Gastrocnemius medialis (tissue), 4 donors: ENCODE data around the gene RAB20. TPM values are rescaled to one million over a fixed set of nuclear protein-coding genes. Genes with fewer than 3 reads are reported as not detected.
"Not testable (repeated sequence)": the region's sequence is repeated elsewhere in the genome, so short reads cannot be mapped to it uniquely, and the experiment has no call there.

ENCODE experiments used
- ATAC-seq, 2 donors: fragments of 150-250 bp; one replicate each; pipeline ENCODE4 v1.9.1; 2016
- DNase-seq, 2 donors: peaks; one replicate each; pipeline ENCODE4 v3.0.0-alpha.2; 2019
- H3K27ac ChIP-seq, 4 donors: fragments of 200-600 bp; sonication (generic); 1 replicate in 1 of 4; 2 replicates in 3 of 4; pipeline ENCODE4 v1.5.1; 2016 to 2018; ENCODE audit warnings: mild to moderate bottlenecking in 2 of 4, moderate library complexity in 1 of 4
- H3K27me3 ChIP-seq, 3 donors: fragments of 200-600 bp; sonication (generic) in 2 of 3; 1 replicate in 1 of 3; 2 replicates in 2 of 3; pipeline versions ENCODE4 v1.5.1 to v1.6.0; 2016 to 2019; ENCODE audit warnings: mild to moderate bottlenecking in 1 of 3, moderate library complexity in 1 of 3
- H3K36me3 ChIP-seq, 2 donors: fragments of 200-600 bp; sonication (generic) in 1 of 2; one replicate each; pipeline ENCODE4 v1.5.1; 2017 to 2018
- H3K4me1 ChIP-seq, 2 donors: fragments of 200-600 bp; sonication (generic) in 1 of 2; one replicate each; pipeline ENCODE4 v1.5.1; 2016 to 2017; ENCODE audit warnings: mild to moderate bottlenecking in 2 of 2
- H3K4me3 ChIP-seq, 4 donors: fragments of 200-600 bp; sonication (generic) in 3 of 4; 1 replicate in 1 of 4; 2 replicates in 3 of 4; pipeline ENCODE4 v1.5.1; 2016 to 2019; ENCODE audit warnings: mild to moderate bottlenecking in 2 of 4
- H3K9me3 ChIP-seq, 3 donors: fragments of 200-600 bp; sonication (generic) in 2 of 3; 1 replicate in 1 of 3; 2 replicates in 2 of 3; pipeline ENCODE4 v1.5.1; 2016 to 2019
- POLR2A ChIP-seq, 2 donors: fragments of 450-650 bp; IDR thresholded peaks; one replicate each; pipeline ENCODE4 v1.6.1; 2017; ENCODE audit warnings: antibody characterized with exemption in 2 of 2, mild to moderate bottlenecking in 2 of 2, moderate library complexity in 2 of 2
- in situ Hi-C, 4 donors: fragments of 200-750 bp; cut with MboI; loops; one replicate each; pipeline versions ENCODE4 v1.15.0 to v1.8.0; 2017; ENCODE audit warnings: low sequenced_read_pairs in 4 of 4
- intact Hi-C: fragments of 100-400 bp; cut with DNase I; formaldehyde crosslinking; loops from one replicate; pipeline ENCODE4 v1.15.1; 2023; ENCODE audit warnings: low total_unique reads
- total RNA-seq, 4 donors: library from RNA; depleted of rRNA; stranded (reverse); fragments of >200 nt; gene quantifications; one replicate each; pipeline versions ENCODE4 v1.1.0 to v1.2.3, GENCODE V29; 2016
- TF ChIP-seq, protein P1 (sequence below), 5 experiments: fragments of 450-650 bp in 3 of 5; fragments of 200-600 bp in 2 of 5; sonication (generic) in 2 of 5; IDR thresholded peaks in 4 of 5; conservative IDR thresholded peaks in 1 of 5; 1 replicate in 4 of 5; 2 replicates in 1 of 5; pipeline ENCODE4 v1.5.1; 2016 to 2019; ENCODE audit warnings: antibody characterized with exemption in 5 of 5, mild to moderate bottlenecking in 3 of 5, moderate library complexity in 3 of 5

Gene RAB20
- 1 to 10 TPM in 2 of 4 donors, under 1 TPM in 2; 0.31 to 9.1 (median 2.0) TPM for total RNA-seq

GRCh38 chr13:110561344-110562035 lies at the start of gene RAB20:
TSS of gene RAB20 (minus strand) at chr13:110561722. CDS start at chr13:110561519, 203 bp downstream.
- intact Hi-C loops = loop anchor here (1.0 to 5.0 kb wide), 4 partner anchors 55 to 151 kb away; partner anchors contain the start of gene ING1
- peak; percentile 66 to 72 for TF ChIP-seq POLR2A (IDR thresholded peaks at IDR 0.05)
- TF ChIP-seq, protein P1, sequence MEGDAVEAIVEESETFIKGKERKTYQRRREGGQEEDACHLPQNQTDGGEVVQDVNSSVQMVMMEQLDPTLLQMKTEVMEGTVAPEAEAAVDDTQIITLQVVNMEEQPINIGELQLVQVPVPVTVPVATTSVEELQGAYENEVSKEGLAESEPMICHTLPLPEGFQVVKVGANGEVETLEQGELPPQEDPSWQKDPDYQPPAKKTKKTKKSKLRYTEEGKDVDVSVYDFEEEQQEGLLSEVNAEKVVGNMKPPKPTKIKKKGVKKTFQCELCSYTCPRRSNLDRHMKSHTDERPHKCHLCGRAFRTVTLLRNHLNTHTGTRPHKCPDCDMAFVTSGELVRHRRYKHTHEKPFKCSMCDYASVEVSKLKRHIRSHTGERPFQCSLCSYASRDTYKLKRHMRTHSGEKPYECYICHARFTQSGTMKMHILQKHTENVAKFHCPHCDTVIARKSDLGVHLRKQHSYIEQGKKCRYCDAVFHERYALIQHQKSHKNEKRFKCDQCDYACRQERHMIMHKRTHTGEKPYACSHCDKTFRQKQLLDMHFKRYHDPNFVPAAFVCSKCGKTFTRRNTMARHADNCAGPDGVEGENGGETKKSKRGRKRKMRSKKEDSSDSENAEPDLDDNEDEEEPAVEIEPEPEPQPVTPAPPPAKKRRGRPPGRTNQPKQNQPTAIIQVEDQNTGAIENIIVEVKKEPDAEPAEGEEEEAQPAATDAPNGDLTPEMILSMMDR (IDR thresholded peaks at IDR 0.05 in 4 of 5, conservative IDR thresholded peaks at IDR 0.05 in 1 of 5) = no peak
- Histone ChIP-seq H3K4me3 (peak within 1 kb of the TSS; percentile 75 to 88 (median 84)), H3K36me3 (no peaks in the 10 kb centered on the region), H3K4me1 (peaks cover 10 to 13% of the 10 kb centered on the region in 2 donors), H3K27me3 (no peaks in the 10 kb centered on the region), H3K9me3 (no peaks in the 10 kb centered on the region), H3K27ac (peak within 1 kb of the TSS; percentile 75 to 92 (median 84))
- peak; percentile 79 to 85 for ATAC-seq
- DNase-seq = peak; percentile 73 to 75
- in situ Hi-C loops = loop anchor here in 1 of 4 donors (25.0 kb wide), 1 partner anchor 99 kb away; no protein-coding TSS in a partner anchor

DNA sequence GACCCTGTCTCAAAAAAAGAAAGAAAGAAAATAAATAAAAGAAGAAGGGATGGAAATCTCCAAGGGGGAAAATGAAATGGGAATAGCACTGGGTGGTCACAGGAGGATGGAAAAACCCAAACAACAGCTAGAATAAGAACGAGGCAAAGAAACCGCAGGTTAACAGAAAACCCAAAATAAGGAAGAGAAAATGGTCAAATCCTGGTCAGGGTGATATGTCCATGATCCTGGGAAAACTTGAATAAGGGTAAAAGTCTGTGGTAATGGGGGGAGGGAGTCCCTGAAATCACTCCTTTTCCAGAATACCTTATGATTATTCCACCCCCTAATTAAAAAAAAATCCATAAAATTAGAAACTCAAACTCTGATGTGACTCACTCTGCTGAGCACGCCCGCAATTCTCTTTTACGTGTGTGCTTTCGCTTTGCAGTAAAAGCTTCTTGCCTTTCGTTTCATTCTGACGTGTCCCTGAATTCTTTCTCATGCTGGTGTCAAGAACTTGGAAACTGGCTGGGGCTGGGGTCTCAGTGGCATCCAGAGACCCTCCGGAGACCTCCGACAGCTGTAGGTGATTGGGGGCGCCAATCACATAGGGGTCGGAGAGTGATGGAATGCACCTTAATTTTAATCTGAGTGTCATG lies 49.6 kb upstream of the RAB20 start:
- ATAC-seq (no peak), DNase-seq (no peak)
- H3K9me3 ChIP-seq = no peaks in the 10 kb centered on the region
- in situ Hi-C loops (no loop called here), intact Hi-C loops (no loop called here)
- no peak overlapping the region for H3K4me3 ChIP-seq
- no peaks in the 10 kb centered on the region for H3K36me3 ChIP-seq
- H3K27me3 ChIP-seq = peaks cover 2 to 7% (median 4%) of the 10 kb centered on the region in 3 donors
- no peak overlapping the region for H3K27ac ChIP-seq
- peaks cover 0 to 4% of the 10 kb centered on the region in 2 donors for H3K4me1 ChIP-seq
- TF ChIP-seq, protein P1 (IDR thresholded peaks at IDR 0.05 in 4 of 5, conservative IDR thresholded peaks at IDR 0.05 in 1 of 5) = no peak

DNA sequence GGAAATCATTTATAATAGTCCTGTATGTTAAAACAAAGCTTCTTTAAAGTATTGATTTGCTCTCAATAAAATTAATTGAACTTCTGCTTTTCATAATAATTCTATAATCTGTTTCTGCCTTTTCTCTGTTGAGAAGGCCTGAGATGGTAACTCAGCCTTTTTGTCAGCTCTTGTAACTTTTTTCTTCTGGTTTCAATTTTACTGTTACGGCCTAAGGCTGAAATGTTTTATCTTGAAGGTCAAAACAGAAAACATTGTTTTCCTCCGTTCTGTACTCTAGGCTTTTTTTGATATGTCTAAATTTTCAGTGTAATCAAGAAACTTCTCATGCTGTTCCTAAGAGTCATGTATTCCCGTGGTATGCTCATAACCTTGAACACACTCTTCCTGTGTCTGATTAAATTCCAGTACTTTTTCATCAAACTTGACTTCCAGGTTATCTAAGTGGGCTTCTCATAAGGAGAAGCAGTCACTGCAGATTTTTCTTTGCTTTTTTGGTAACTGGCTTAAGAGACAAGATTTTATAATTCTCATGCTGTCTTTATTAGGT lies 46.2 kb upstream of the RAB20 start:
- Histone ChIP-seq H3K36me3 (no peaks in the 10 kb centered on the region), H3K27me3 (peaks cover 2 to 7% (median 4%) of the 10 kb centered on the region in 3 donors), H3K4me3 (no peak overlapping the region), H3K9me3 (no peaks in the 10 kb centered on the region), H3K27ac (no peak overlapping the region), H3K4me1 (no peaks in the 10 kb centered on the region)
- ATAC-seq = no peak
- TF ChIP-seq, protein P1 (IDR thresholded peaks at IDR 0.05 in 4 of 5, conservative IDR thresholded peaks at IDR 0.05 in 1 of 5) = no peak
- no peak for TF ChIP-seq POLR2A (IDR thresholded peaks at IDR 0.05)
- intact Hi-C loops (no loop called here), in situ Hi-C loops (no loop called here)
- no peak for DNase-seq

GRCh38 chr13:110606281-110606680 lies 44.8 kb upstream of the RAB20 start:
- intact Hi-C loops = not testable (repeated sequence)

GRCh38 chr13:110605132-110605531 lies 43.6 kb upstream of the RAB20 start:
- no peaks in the 10 kb centered on the region for H3K9me3 ChIP-seq
- H3K27ac ChIP-seq = no peak overlapping the region
- intact Hi-C loops (no loop called here), in situ Hi-C loops (no loop called here)
- H3K4me1 ChIP-seq = no peaks in the 10 kb centered on the region
- peaks cover 0 to under 1% (median 0%) of the 10 kb centered on the region in 3 donors for H3K27me3 ChIP-seq
- no peak for ATAC-seq
- H3K36me3 ChIP-seq = no peaks in the 10 kb centered on the region
- TF ChIP-seq, protein P1 (IDR thresholded peaks at IDR 0.05 in 4 of 5, conservative IDR thresholded peaks at IDR 0.05 in 1 of 5) = no peak
- TF ChIP-seq POLR2A (IDR thresholded peaks at IDR 0.05) = no peak
- DNase-seq = no peak
- H3K4me3 ChIP-seq = no peak overlapping the region

More at GRCh38 chr13:110606281-110606680, 44.8 kb upstream of the RAB20 start:
- H3K4me3 ChIP-seq, in situ Hi-C loops, H3K27ac ChIP-seq, H3K27me3 ChIP-seq, DNase-seq, ATAC-seq, H3K9me3 ChIP-seq, H3K36me3 ChIP-seq, H3K4me1 ChIP-seq: not testable (repeated sequence)
